ENCODE measurements around the gene ATG9B.

DNA sequence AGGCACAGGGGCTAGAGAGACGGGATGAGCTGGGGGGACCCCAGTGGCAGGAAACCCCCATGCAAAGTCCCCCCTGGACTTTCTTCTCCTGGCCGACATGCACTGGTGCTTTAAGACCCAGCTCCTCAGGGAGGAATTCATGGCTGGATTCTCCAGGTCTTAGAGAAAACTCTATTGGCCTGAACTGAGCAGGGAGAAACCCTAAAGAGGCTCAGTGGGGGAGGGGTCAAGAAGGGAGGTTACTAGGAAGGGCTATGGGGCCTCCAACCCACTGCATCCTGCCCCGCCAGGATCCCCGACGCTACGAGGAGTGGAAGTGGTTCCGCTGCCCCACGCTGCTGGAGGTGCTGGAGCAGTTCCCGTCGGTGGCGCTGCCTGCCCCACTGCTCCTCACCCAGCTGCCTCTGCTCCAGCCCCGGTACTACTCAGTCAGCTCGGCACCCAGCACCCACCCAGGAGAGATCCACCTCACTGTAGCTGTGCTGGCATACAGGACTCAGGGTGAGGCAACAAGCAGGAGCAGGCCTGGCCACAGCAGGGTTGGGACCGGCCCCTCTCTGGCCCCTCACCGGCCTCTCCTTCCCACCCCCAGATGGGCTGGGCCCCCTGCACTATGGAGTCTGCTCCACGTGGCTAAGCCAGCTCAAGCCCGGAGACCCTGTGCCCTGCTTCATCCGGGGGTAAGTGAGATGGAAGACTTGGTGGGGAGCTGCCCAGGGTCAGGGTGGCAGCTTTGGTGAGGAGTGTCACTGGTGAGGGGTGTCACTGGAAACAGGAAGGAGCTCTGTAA lies 13.8 kb downstream of the ATG9B start:
- TF ChIP-seq, protein P1, sequence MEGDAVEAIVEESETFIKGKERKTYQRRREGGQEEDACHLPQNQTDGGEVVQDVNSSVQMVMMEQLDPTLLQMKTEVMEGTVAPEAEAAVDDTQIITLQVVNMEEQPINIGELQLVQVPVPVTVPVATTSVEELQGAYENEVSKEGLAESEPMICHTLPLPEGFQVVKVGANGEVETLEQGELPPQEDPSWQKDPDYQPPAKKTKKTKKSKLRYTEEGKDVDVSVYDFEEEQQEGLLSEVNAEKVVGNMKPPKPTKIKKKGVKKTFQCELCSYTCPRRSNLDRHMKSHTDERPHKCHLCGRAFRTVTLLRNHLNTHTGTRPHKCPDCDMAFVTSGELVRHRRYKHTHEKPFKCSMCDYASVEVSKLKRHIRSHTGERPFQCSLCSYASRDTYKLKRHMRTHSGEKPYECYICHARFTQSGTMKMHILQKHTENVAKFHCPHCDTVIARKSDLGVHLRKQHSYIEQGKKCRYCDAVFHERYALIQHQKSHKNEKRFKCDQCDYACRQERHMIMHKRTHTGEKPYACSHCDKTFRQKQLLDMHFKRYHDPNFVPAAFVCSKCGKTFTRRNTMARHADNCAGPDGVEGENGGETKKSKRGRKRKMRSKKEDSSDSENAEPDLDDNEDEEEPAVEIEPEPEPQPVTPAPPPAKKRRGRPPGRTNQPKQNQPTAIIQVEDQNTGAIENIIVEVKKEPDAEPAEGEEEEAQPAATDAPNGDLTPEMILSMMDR (conservative IDR thresholded peaks at IDR 0.05), result no peak
- TF ChIP-seq EZH2 (IDR thresholded peaks at IDR 0.05; ENCODE audit: low read depth), result no peak
